Endothelial cell of umbilical vein (primary cell): ENCODE data around the gene ANKRD12. TPM values are rescaled to one million over a fixed set of nuclear protein-coding genes. Genes with fewer than 3 reads are reported as not detected.

ENCODE experiments used
- BruUV-seq: library from RNA; stranded (reverse); fragments of 400-500 nt; replicated peaks from 2 replicates; lab custom pipeline; 2021; lab: Mats Ljungman, UMichigan
- CTCF ChIA-PET: fragments of 300-600, 350-600 bp; sonication (Branson Sonifier 250); formaldehyde crosslinking; loops from one replicate; lab custom pipeline; 2021; ENCODE audit warnings: antibody characterized with exemption, inconsistent platforms; lab: Charles Lee
- POLR2A ChIA-PET: fragments of 300-600, 350-600 bp; sonication (Branson Sonifier 250); formaldehyde crosslinking; loops from one replicate; lab custom pipeline; 2021; ENCODE audit warnings: antibody characterized with exemption, inconsistent platforms; lab: Charles Lee
- DNase-seq: peaks from one replicate; pipeline ENCODE4 v3.0.0-alpha.2; 2011; ENCODE audit warnings: low read depth, low spot score
- FAIRE-seq: peaks from 2 replicates; lab custom pipeline; 2011; peaks lifted over from hg19 to GRCh38; lab: Jason Lieb, UNC
- H2AFZ ChIP-seq: 2 replicates; pipeline ENCODE4 v1.6.0; 2012; ENCODE audit warnings: low read depth, low read length, control low read depth, inconsistent platforms
- H3K27ac ChIP-seq: 2 replicates; pipeline ENCODE4 v1.5.1; 2011; ENCODE audit warnings: low read depth, mild to moderate bottlenecking, control low read depth, low read length, moderate library complexity; ENCODE audit not compliant: insufficient read depth
- H3K27me3 ChIP-seq, 2 experiments: 2 replicates each; pipeline versions ENCODE4 v1.6.0 to v1.6.1; 2011; ENCODE audit warnings: low read length in 2 of 2, mixed read lengths in 1 of 2; ENCODE audit not compliant: control insufficient read depth in 2 of 2, insufficient read depth in 2 of 2
- H3K36me3 ChIP-seq, 2 experiments: 2 replicates in 1 of 2; 3 replicates in 1 of 2; pipeline ENCODE4 v1.5.1; 2011; ENCODE audit warnings: low read length in 2 of 2, mild to moderate bottlenecking in 1 of 2, moderate library complexity in 1 of 2; ENCODE audit not compliant: control insufficient read depth in 2 of 2, insufficient read depth in 2 of 2; ENCODE audit errors: extremely low read depth in 1 of 2
- H3K4me1 ChIP-seq: 3 replicates; pipeline ENCODE4 v1.5.1; 2011; ENCODE audit warnings: mild to moderate bottlenecking, low read length; ENCODE audit not compliant: control insufficient read depth, insufficient read depth; ENCODE audit errors: extremely low read depth
- H3K4me2 ChIP-seq: 2 replicates; pipeline ENCODE4 v1.6.1; 2011; ENCODE audit warnings: low read length, control low read depth, mixed read lengths; ENCODE audit not compliant: insufficient read depth
- H3K4me3 ChIP-seq, 3 experiments: fragments of 200-600 bp in 1 of 3; sonication (generic), shearing (Covaris generic) in 1 of 3; replicated peaks in 1 of 3; 2 replicates each; pipeline ENCODE4 v1.5.1; 2011 to 2016; ENCODE audit warnings: control low read depth in 3 of 3, low read length in 3 of 3, mild to moderate bottlenecking in 2 of 3, inconsistent platforms in 1 of 3, low read depth in 1 of 3, moderate library complexity in 1 of 3; ENCODE audit not compliant: insufficient read depth in 1 of 3
- H3K79me2 ChIP-seq: 2 replicates; pipeline ENCODE4 v1.6.0; 2012; ENCODE audit warnings: low read length, inconsistent platforms; ENCODE audit not compliant: control insufficient read depth, insufficient read depth
- H3K9ac ChIP-seq: replicated peaks from 2 replicates; pipeline ENCODE3; 2011; ENCODE audit warnings: low read length, control low read depth; ENCODE audit not compliant: insufficient read depth; ENCODE audit errors: extremely low read depth
- H3K9me1 ChIP-seq: replicated peaks from 3 replicates; pipeline ENCODE4 v1.6.0; 2011; ENCODE audit warnings: mild to moderate bottlenecking, low read length; ENCODE audit not compliant: control insufficient read depth, insufficient read depth; ENCODE audit errors: extremely low read depth
- H3K9me3 ChIP-seq: replicated peaks from 2 replicates; pipeline ENCODE4 v1.5.1; 2012; ENCODE audit warnings: low read length, inconsistent platforms; ENCODE audit not compliant: control insufficient read depth, insufficient read depth
- H4K20me1 ChIP-seq: replicated peaks from 2 replicates; pipeline ENCODE3; 2011; ENCODE audit warnings: mild to moderate bottlenecking, low read length; ENCODE audit not compliant: control insufficient read depth, insufficient read depth; ENCODE audit errors: extremely low read depth
- EZH2 ChIP-seq: IDR thresholded peaks from 2 replicates; pipeline ENCODE4 v1.6.1; 2012; ENCODE audit warnings: borderline replicate concordance, low read depth, mild to moderate bottlenecking, moderate library complexity, low read length, inconsistent platforms; ENCODE audit not compliant: severe bottlenecking
- FOS ChIP-seq: IDR thresholded peaks from 2 replicates; pipeline ENCODE4 v1.6.1; 2011; ENCODE audit warnings: mild to moderate bottlenecking, low read length, moderate library complexity, borderline replicate concordance; ENCODE audit not compliant: insufficient read depth
- GATA2 ChIP-seq: IDR thresholded peaks from 2 replicates; pipeline ENCODE4 v1.7.0; 2011; ENCODE audit warnings: low read depth, mild to moderate bottlenecking, moderate library complexity, mixed read lengths, low read length; ENCODE audit not compliant: insufficient read length, insufficient read depth
- JUN ChIP-seq: IDR thresholded peaks from 2 replicates; pipeline ENCODE4 v1.6.1; 2011; ENCODE audit warnings: borderline replicate concordance, low read depth; ENCODE audit not compliant: insufficient read length, insufficient read depth
- MYC ChIP-seq: IDR thresholded peaks from one replicate; pipeline ENCODE4 v1.6.1; 2011; ENCODE audit warnings: mild to moderate bottlenecking, low read depth, low read length
- POLR2A ChIP-seq: IDR thresholded peaks from 2 replicates; pipeline ENCODE4 v1.6.1; 2012; ENCODE audit warnings: low read depth, mild to moderate bottlenecking, control low read depth, low read length
- POLR2AphosphoS5 ChIP-seq: IDR thresholded peaks from 2 replicates; pipeline ENCODE4 v1.6.1; 2012; ENCODE audit warnings: low read depth, mild to moderate bottlenecking, control low read depth, low read length, moderate library complexity; ENCODE audit not compliant: insufficient read depth
- dilution Hi-C: fragments of 300-500 bp; cut with MboI; formaldehyde crosslinking; loops from one replicate; pipeline ENCODE4 v1.15.0; 2019; ENCODE audit warnings: low sequenced_read_pairs; ENCODE audit not compliant: extremely low pct_ligation_motif_present
- intact Hi-C: fragments of 100-400 bp; cut with micrococcal nuclease; formaldehyde crosslinking; loops from one replicate; pipeline ENCODE4 v1.10.0; 2022
- polyA plus RNA-seq, 4 experiments: library from polyadenylated mRNA; depleted of rRNA in 3 of 4; stranded (reverse) in 3 of 4; unstranded in 1 of 4; fragments of >200 nt; gene quantifications; 2 replicates each; pipeline versions ENCODE4 v1.2.1 to v1.2.3, GENCODE V29; 2011 to 2012; ENCODE audit warnings: missing spikeins in 1 of 4
- total RNA-seq: library from RNA; stranded (reverse); gene quantifications from 2 replicates; pipeline ENCODE4 v1.2.3, GENCODE V29; 2021
- TF ChIP-seq, protein P1 (sequence below): IDR thresholded peaks from 2 replicates; pipeline ENCODE4 v1.6.1; 2011; ENCODE audit not compliant: insufficient read depth, insufficient read length
- TF ChIP-seq, protein P2 (sequence below), 2 donors: IDR thresholded peaks; 1 replicate in 1 of 2; 2 replicates in 1 of 2; pipeline ENCODE4 v1.5.1; 2011; ENCODE audit warnings: low read length in 2 of 2, mild to moderate bottlenecking in 2 of 2, moderate library complexity in 2 of 2, control low read depth in 1 of 2, inconsistent platforms in 1 of 2, low read depth in 1 of 2; ENCODE audit not compliant: insufficient read depth in 1 of 2; ENCODE audit errors: extremely low read depth in 1 of 2

The ANKRD12 gene
- total and polyA plus RNA-seq, 2 donors (not counting 3 experiments of a cell fraction or from before 2014, with no cell fraction given), result 1.5 to 25.4 TPM

DNA sequence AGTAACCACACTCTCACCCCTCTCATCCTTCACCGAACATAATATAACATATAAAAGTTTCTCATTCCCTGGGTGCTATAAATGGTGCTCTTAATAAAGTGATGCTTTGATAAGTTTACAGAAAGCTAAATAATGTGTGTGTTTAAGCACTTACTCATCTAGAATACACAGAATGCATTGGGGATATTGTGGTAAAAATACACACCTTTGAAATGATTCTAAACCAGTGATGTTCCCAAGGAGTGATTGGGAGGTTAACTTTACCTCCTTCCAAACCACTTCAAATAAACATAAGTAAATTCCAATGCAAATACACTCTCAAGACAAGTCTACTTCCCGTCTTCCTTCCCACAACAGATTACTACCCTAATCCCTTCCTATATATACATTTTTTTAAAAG lies 112.7 kb downstream of the ANKRD12 start:
- TF ChIP-seq POLR2AphosphoS5, result no peak
- TF ChIP-seq, protein P1, sequence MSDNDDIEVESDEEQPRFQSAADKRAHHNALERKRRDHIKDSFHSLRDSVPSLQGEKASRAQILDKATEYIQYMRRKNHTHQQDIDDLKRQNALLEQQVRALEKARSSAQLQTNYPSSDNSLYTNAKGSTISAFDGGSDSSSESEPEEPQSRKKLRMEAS, result no peak
- TF ChIP-seq EZH2, result no peak
- no peak for TF ChIP-seq GATA2
- TF ChIP-seq, protein P2, sequence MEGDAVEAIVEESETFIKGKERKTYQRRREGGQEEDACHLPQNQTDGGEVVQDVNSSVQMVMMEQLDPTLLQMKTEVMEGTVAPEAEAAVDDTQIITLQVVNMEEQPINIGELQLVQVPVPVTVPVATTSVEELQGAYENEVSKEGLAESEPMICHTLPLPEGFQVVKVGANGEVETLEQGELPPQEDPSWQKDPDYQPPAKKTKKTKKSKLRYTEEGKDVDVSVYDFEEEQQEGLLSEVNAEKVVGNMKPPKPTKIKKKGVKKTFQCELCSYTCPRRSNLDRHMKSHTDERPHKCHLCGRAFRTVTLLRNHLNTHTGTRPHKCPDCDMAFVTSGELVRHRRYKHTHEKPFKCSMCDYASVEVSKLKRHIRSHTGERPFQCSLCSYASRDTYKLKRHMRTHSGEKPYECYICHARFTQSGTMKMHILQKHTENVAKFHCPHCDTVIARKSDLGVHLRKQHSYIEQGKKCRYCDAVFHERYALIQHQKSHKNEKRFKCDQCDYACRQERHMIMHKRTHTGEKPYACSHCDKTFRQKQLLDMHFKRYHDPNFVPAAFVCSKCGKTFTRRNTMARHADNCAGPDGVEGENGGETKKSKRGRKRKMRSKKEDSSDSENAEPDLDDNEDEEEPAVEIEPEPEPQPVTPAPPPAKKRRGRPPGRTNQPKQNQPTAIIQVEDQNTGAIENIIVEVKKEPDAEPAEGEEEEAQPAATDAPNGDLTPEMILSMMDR (IDR thresholded peaks at IDR 0.05; ENCODE audit: extremely low read depth in 1 of 2, insufficient read depth in 1 of 2, low read depth in 1 of 2, low read length in 2 of 2), result no peak
- no peak for TF ChIP-seq FOS
- TF ChIP-seq JUN, result no peak
- no peak for TF ChIP-seq POLR2A
- no peak for TF ChIP-seq MYC
- H3K27ac ChIP-seq, result no peak overlapping the region
- no peaks in the 10 kb centered on the region for H3K9me1 ChIP-seq
- no peaks in the 10 kb centered on the region for H3K9me3 ChIP-seq
- no peaks in the 10 kb centered on the region for H3K36me3 ChIP-seq
- intact Hi-C loops, result no loop called here
- DNase-seq (no peak), FAIRE-seq (no peak)
- no peak overlapping the region for H3K4me3 ChIP-seq
- BruUV-seq, result no TSS peak
- ChIA-PET CTCF (interaction anchor here (2.0 kb wide), 1 partner anchor 85 kb away, joined by 5 read pairs; the partner anchor contains the start of gene TWSG1), POLR2A (no interaction called here)
- no peaks in the 10 kb centered on the region for H3K4me1 ChIP-seq
- H3K27me3 ChIP-seq, result no peaks in the 10 kb centered on the region
- dilution Hi-C loops, result no loop called here
- no peak overlapping the region for H3K4me2 ChIP-seq
- H3K9ac ChIP-seq, result no peak overlapping the region
- no peaks in the 10 kb centered on the region for H3K79me2 ChIP-seq
- no peaks in the 10 kb centered on the region for H4K20me1 ChIP-seq
- H2AFZ ChIP-seq, result no peak overlapping the region
